ENCODE measurements around the gene STAG1. TPM values are rescaled to one million over a fixed set of nuclear protein-coding genes. Genes with fewer than 3 reads are reported as not detected.

STAG1 gene
- total RNA-seq, 1 experiment from 2014 or later: 34.6 TPM

DNA sequence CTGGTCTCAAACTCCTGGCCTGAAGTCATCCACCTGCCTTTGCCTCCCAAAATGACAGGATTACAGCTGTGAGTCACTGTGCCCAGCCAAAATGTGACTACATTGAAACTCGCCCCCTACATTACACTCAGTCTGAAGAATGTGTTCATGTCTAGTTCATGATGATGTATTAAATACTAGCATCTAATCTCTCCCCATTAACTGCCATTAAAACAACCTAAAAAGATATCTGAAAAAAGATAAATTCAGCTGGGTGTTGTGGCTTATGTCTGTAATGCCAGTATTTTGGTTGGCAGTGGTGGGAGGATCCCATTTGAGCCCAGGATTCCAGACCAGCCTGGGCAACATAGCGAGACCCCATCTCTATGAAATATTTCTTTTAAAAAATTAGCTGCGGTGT is 342.6 kb downstream of the STAG1 start:
- Histone ChIP-seq H2BK5ac (ENCODE audit: insufficient read length, low read length) (no peak overlapping the region), H2BK120ac (ENCODE audit: low read depth, low read length, poor library complexity, severe bottlenecking) (no peak overlapping the region), H4K5ac (ENCODE audit: insufficient read length, low read depth, low read length) (no peak overlapping the region), H2BK15ac (ENCODE audit: low read depth, low read length) (no peak overlapping the region), H4K20me1 (ENCODE audit: control insufficient read depth, insufficient read depth, insufficient read length) (no peaks in the 10 kb centered on the region), H3K14ac (ENCODE audit: insufficient read depth, low read length) (no peak overlapping the region), H3K27ac (ENCODE audit: insufficient read length, low read depth, low read length) (no peak overlapping the region), H2AFZ (ENCODE audit: low read length) (no peak overlapping the region), H3K56ac (ENCODE audit: insufficient read length, low read depth, low read length) (no peak overlapping the region), H3K9ac (ENCODE audit: extremely low read depth, insufficient read length, low read length) (no peak overlapping the region), H4K91ac (ENCODE audit: insufficient read length, low read depth, low read length) (no peak overlapping the region), H3K27me3 (ENCODE audit: insufficient read depth, low read length) (no peaks in the 10 kb centered on the region), H3K23ac (ENCODE audit: insufficient read length, low read depth, low read length) (no peak overlapping the region), H3K4ac (ENCODE audit: low read depth, low read length) (no peak overlapping the region), H3K9me3 (ENCODE audit: control insufficient read depth, low read depth, low read length) (no peaks in the 10 kb centered on the region), H3K23me2 (ENCODE audit: insufficient read length, low read depth, low read length, poor library complexity, severe bottlenecking) (no peaks in the 10 kb centered on the region), H3K79me2 (ENCODE audit: insufficient read depth, low read length) (no peaks in the 10 kb centered on the region), H3K79me1 (ENCODE audit: insufficient read depth, low read depth, low read length, poor library complexity, severe bottlenecking) (no peaks in the 10 kb centered on the region), H4K8ac (replicated peaks; ENCODE audit: insufficient read length, low read depth, low read length) (no peak overlapping the region), H3K4me1 (ENCODE audit: insufficient read depth, low read length) (no peaks in the 10 kb centered on the region), H3K4me2 (ENCODE audit: insufficient read depth, insufficient read length, low read length) (no peak overlapping the region), H2AK5ac (ENCODE audit: insufficient read length, low read length) (no peak overlapping the region), H3T11ph (ENCODE audit: low read length) (no peak overlapping the region), H2BK20ac (ENCODE audit: low read depth, low read length, poor library complexity, severe bottlenecking) (no peak overlapping the region), H3K18ac (ENCODE audit: insufficient read length, low read depth, low read length) (no peak overlapping the region), H2BK12ac (ENCODE audit: insufficient read length, low read depth, low read length) (no peak overlapping the region)
- Mint-ChIP-seq H3K4me1 (no peaks in the 10 kb centered on the region), H3K36me3 (ENCODE audit: insufficient read depth in 1 of 3, low read depth in 3 of 3) (peaks cover 0 to 4% (median 0%) of the 10 kb centered on the region in 3 experiments; a peak in 2 of 7 replicates), H3K27ac (no peak overlapping the region), H3K9me3 (no peaks in the 10 kb centered on the region), H3K4me3 (no peak overlapping the region), H3K27me3 (ENCODE audit: low read depth) (no peaks in the 10 kb centered on the region)
- no CpG with 5 or more reads among the region's 3 CpGs for WGBS (ENCODE audit: extremely low coverage, insufficient read length, low lambda C conversion rate)
- DNase-seq: no peak
- TF ChIP-seq CTCF (conservative IDR thresholded peaks at IDR 0.05): no peak

All from H9 (cell line).